ENCODE results near the gene ZBED1. TPM values are rescaled to one million over a fixed set of nuclear protein-coding genes. Genes with fewer than 3 reads are reported as not detected.

ZBED1 gene
- total RNA-seq, 1 experiment from 2014 or later = 14.2 TPM

DNA sequence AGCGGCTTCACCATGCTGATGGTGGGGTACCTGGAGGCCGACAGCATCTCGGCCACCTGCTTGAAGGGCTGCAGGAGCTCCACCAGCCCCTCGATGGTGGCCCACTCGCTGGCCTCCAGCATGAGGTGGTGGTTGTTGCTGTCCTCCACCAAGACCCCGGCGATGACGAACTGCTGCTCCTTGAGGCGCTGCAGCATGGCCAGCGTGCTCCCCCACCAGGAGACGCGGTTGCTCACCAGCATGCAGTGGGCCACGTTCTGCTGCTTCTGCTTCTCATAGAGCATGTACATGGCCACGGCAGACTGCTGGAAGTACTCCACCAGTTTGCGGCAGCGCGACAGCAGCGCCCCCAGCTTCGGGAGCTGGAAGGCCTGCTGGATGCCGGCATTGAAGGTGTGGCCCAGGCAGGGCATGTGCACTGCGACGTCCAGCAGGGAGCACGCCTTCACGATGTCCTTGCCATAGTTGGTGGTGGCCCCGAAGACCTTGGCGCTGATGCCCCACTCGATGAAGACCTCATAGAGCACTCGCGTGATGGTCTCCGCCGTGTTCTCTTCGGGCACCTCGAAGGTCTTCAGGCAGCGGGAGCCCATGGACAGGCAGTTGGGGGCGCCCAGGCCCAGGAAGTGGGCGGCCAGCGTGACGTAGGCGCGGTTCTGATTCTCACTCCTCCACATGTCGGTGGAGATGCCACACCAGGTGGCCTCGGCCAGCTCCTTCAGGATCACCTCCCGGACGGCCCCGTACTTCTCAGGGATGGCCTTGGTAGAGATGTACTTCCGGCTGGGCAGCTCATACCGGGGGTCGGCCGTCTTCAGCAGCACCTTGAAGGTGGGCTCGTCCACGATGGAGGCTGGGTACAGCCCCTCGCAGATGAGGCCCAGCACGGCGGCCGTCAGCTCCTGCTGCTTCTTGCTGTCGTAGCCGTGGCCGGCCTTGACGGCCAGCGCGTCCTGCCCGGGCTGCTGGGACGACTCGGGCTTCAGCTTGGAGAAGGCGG is 11.0 kb downstream of the ZBED1 start:
- H3K27ac ChIP-seq (ENCODE audit: low read length) = no peak overlapping the region
- no peaks in the 10 kb centered on the region for H3K79me2 ChIP-seq (ENCODE audit: low read length)
- ChIA-PET CTCF (no interaction called here), POLR2A (ENCODE audit: unreplicated experiment) (no interaction called here)
- TF ChIP-seq, protein P1, sequence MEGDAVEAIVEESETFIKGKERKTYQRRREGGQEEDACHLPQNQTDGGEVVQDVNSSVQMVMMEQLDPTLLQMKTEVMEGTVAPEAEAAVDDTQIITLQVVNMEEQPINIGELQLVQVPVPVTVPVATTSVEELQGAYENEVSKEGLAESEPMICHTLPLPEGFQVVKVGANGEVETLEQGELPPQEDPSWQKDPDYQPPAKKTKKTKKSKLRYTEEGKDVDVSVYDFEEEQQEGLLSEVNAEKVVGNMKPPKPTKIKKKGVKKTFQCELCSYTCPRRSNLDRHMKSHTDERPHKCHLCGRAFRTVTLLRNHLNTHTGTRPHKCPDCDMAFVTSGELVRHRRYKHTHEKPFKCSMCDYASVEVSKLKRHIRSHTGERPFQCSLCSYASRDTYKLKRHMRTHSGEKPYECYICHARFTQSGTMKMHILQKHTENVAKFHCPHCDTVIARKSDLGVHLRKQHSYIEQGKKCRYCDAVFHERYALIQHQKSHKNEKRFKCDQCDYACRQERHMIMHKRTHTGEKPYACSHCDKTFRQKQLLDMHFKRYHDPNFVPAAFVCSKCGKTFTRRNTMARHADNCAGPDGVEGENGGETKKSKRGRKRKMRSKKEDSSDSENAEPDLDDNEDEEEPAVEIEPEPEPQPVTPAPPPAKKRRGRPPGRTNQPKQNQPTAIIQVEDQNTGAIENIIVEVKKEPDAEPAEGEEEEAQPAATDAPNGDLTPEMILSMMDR (conservative IDR thresholded peaks at IDR 0.05; ENCODE audit: low read depth, low read length) = no peak
- H3K27me3 ChIP-seq (ENCODE audit: low read length) = no peaks in the 10 kb centered on the region
- no peak for DNase-seq
- no peak overlapping the region for H3K4me3 ChIP-seq (ENCODE audit: low read length)
- no peaks in the 10 kb centered on the region for H4K20me1 ChIP-seq (ENCODE audit: low read length)
- H2AFZ ChIP-seq (ENCODE audit: low read length) = no peak overlapping the region
- H3K4me1 ChIP-seq (ENCODE audit: insufficient read depth, low read length) = no peaks in the 10 kb centered on the region
- H3F3A ChIP-seq (ENCODE audit: low read length, unreplicated experiment) = no peaks in the 10 kb centered on the region
- no peak overlapping the region for H3K4me2 ChIP-seq (ENCODE audit: low read length)
- H3K9me3 ChIP-seq (ENCODE audit: low read length) = no peaks in the 10 kb centered on the region
- no TSS peak for BruUV-seq (replicated peaks)
- no peaks in the 10 kb centered on the region for H3K36me3 ChIP-seq (ENCODE audit: low read depth, low read length)
- no peak for ATAC-seq
- no peak overlapping the region for H3K9ac ChIP-seq (ENCODE audit: low read length)
- H3K9me2 ChIP-seq (replicated peaks; ENCODE audit: low read length) = no peaks in the 10 kb centered on the region
- intact Hi-C loops (cut with micrococcal nuclease) = no loop called here

DNA sequence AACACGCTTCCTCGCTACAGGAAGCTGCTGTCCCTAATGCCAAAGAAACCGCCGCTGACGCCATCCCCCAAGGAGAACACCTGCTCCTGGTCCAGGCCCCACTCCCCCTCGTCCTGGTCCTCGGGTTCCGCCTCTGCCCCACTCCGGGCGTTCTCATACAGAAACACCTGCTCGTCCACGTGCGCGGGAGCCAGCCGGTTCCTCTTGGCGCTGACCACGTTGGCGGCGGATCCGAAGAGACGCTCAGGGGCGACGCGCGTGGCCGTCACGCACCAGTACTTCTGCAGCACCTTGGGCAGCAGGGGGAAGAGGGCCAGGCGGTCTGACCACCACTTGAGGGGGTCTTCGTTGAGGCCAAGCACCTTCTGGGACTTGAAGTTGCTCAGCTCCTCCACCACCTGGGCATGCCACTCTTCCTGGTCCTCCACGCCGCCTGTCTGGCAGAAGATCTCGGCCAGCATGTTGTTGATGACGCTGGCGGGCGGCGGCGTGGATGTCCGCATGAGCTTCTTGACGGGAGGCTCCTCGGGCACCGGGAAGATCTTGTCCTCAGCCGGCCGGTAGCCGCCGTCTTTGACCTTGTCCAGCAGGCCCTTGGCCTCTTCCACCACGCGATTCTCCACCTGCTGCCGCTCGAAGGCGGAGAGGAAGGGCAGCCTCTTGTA is 12.0 kb downstream of the ZBED1 start:
- no TSS peak for BruUV-seq (replicated peaks)
- no peaks in the 10 kb centered on the region for H3K36me3 ChIP-seq (ENCODE audit: low read depth, low read length)
- no peak for ATAC-seq

DNA sequence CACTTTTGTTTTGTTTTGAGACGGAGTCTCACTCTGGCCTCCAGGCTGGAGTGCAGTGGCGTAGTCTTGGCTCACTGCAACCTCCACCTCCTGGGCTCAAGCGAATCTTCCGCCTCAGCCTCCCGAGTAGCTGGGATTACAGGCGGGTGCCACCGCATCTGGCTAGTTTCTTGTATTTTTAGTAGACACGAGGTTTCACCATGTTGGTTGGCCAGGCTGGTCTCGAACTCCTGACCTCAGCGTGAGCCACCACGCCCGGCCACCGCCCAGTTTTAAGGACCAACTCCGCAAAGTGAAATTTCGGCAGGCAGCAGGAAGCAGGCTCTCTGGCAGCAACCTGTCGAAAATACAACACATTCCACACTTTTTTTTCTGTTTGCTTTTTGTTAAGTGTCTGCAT is 13.4 kb downstream of the ZBED1 start:
- no TSS peak for BruUV-seq (replicated peaks)
- POLR2A ChIA-PET (ENCODE audit: unreplicated experiment) = no interaction called here

More for the DNA sequence above, 12.0 kb downstream of the ZBED1 start:
- Histone ChIP-seq H3K27ac (ENCODE audit: low read length) (no peak overlapping the region), H3K4me2 (ENCODE audit: low read length) (no peak overlapping the region), H3K9me2 (replicated peaks; ENCODE audit: low read length) (no peaks in the 10 kb centered on the region), H3K79me2 (ENCODE audit: low read length) (no peaks in the 10 kb centered on the region), H3K4me3 (ENCODE audit: low read length) (no peak overlapping the region), H3K27me3 (ENCODE audit: low read length) (no peaks in the 10 kb centered on the region), H3K4me1 (ENCODE audit: insufficient read depth, low read length) (no peaks in the 10 kb centered on the region), H3K9me3 (ENCODE audit: low read length) (no peaks in the 10 kb centered on the region), H4K20me1 (ENCODE audit: low read length) (no peaks in the 10 kb centered on the region), H2AFZ (ENCODE audit: low read length) (no peak overlapping the region), H3K9ac (ENCODE audit: low read length) (no peak overlapping the region), H3F3A (ENCODE audit: low read length, unreplicated experiment) (no peaks in the 10 kb centered on the region)
- ChIA-PET CTCF (no interaction called here), POLR2A (ENCODE audit: unreplicated experiment) (no interaction called here)
- no peak for DNase-seq
- TF ChIP-seq, protein P1 (conservative IDR thresholded peaks at IDR 0.05; ENCODE audit: low read depth, low read length) = no peak
- TF ChIP-seq EZH2 (IDR thresholded peaks at IDR 0.05; ENCODE audit: low read length, unreplicated experiment) (no peak), EZH2phosphoT487 (IDR thresholded peaks at IDR 0.05; ENCODE audit: borderline replicate concordance, low read length) (no peak)
- intact Hi-C loops (cut with micrococcal nuclease) = no loop called here

More for the DNA sequence above, 13.4 kb downstream of the ZBED1 start:
- no peak overlapping the region for H3K4me3 ChIP-seq (ENCODE audit: low read length)
- CTCF ChIA-PET = no interaction called here
- H3K4me2 ChIP-seq (ENCODE audit: low read length) = no peak overlapping the region
- H3K36me3 ChIP-seq (ENCODE audit: low read depth, low read length) = no peaks in the 10 kb centered on the region
- TF ChIP-seq EZH2 (IDR thresholded peaks at IDR 0.05; ENCODE audit: low read length, unreplicated experiment) = no peak
- TF ChIP-seq, protein P1 (conservative IDR thresholded peaks at IDR 0.05; ENCODE audit: low read depth, low read length) = no peak
- TF ChIP-seq EZH2phosphoT487 (IDR thresholded peaks at IDR 0.05; ENCODE audit: borderline replicate concordance, low read length) = no peak
- no peak overlapping the region for H3K9ac ChIP-seq (ENCODE audit: low read length)
- no peaks in the 10 kb centered on the region for H3K9me2 ChIP-seq (replicated peaks; ENCODE audit: low read length)
- intact Hi-C loops (cut with micrococcal nuclease) = no loop called here
- no peak overlapping the region for H3K27ac ChIP-seq (ENCODE audit: low read length)
- DNase-seq (no peak), ATAC-seq (no peak)
- no peaks in the 10 kb centered on the region for H3K9me3 ChIP-seq (ENCODE audit: low read length)
- H3K4me1 ChIP-seq (ENCODE audit: insufficient read depth, low read length) = no peaks in the 10 kb centered on the region
- no peaks in the 10 kb centered on the region for H4K20me1 ChIP-seq (ENCODE audit: low read length)
- H3K27me3 ChIP-seq (ENCODE audit: low read length) = no peaks in the 10 kb centered on the region
- H3K79me2 ChIP-seq (ENCODE audit: low read length) = no peaks in the 10 kb centered on the region
- H3F3A ChIP-seq (ENCODE audit: low read length, unreplicated experiment) = no peaks in the 10 kb centered on the region
- no peak overlapping the region for H2AFZ ChIP-seq (ENCODE audit: low read length)
